GM18858 (cell line): Measurements from ENCODE around the gene NOTUM.
"Not testable (repeated sequence)": the region's sequence is repeated elsewhere in the genome, so short reads cannot be mapped to it uniquely, and the experiment has no call there.

ENCODE experiments used
- ATAC-seq: cut with Tn5 transposase; IDR thresholded peaks from one replicate; pipeline ENCODE4 v1.9.1; 2021; ENCODE audit not compliant: unreplicated experiment

Gene NOTUM

DNA sequence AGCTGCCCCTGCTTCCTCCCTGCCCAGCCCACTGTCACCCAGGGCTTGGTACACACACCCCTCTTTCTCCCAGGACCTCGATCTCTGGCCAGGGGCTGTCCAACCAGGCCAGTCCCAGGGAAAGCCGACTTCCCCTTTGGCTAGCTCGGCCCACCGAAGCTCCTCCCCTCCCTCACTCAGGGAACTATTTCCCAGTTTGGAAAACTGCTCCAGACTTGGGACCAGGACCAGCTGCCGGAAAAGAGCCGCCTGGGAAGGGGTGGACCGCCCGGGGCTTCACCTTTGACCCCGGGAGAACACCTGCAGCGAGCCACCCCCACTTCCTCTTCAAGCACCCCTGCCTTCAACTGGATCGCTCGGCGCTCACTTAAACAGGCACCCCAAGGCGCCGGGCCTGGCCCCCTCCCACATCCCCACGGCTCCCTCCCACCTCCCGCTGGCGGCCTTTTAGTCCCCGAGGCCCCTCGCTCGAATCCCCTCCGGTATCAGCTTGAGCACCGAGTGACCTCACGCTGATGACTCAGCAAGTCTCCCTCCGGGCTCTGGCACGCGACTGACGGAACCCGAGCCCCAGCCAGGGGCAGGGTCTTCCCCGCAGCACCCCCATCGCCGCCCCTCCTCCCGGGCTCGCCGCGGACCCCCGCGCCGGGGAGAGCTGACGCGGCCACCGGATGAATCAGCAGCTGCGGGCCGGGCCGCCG lies 34.4 kb downstream of the NOTUM start:
- peak; percentile 17 for ATAC-seq

DNA sequence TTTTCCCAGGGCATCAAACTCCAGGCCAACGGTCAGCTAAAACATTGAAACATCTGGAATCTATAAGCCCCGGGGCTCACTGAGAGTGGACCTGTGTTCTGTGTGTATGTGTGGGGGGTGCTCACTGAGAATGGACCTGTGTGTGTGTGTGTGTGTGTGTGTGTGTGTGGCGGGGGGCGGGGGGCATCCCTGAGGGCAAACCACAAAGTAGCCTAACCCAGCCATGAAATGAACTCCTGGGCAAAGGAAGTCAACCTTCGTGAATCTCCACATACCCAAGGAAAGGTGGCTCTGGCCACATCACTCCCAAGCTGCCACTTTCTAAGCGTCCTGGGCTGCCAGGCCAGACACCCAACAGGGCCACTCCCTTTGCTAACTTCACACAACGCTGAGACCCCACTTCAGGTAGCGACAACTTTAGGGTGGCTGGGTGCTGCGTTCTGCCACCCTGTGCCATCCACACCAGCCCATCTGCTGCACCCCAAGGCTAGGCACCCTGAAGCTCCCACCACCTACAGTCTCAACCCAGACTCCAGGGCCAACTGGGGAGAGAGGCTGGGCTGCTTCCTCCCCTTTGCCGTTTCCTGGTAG lies 35.0 kb downstream of the NOTUM start:
- ATAC-seq = no peak

GRCh38 chr17:81924557-81925532 lies 36.1 kb downstream of the NOTUM start:
- no peak for ATAC-seq

- ATAC-seq = no peak
These were observed 37.4 kb downstream of the NOTUM start for GRCh38 chr17:81923302-81924260.

- ATAC-seq = no peak
These were observed 38.3 kb downstream of the NOTUM start for GRCh38 chr17:81922566-81923301.

GRCh38 chr17:81921996-81922565 lies 38.9 kb downstream of the NOTUM start:
- ATAC-seq = no peak

DNA sequence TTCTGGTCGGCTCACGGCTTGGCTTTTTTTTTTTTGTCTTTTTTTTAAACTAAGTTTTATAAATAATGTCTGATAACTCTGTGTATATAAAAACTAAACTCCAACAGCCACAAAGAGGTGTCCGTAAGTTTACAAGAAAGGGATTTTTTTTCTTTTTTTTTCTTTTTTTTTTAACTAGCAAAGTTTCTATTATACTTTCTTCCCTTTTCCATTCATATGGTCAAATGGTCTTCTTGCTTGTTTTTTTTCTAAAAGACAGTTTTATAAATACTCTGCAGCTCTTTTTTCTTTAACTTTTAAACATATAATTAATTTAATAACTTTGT lies 39.5 kb downstream of the NOTUM start:
- ATAC-seq = no peak

DNA sequence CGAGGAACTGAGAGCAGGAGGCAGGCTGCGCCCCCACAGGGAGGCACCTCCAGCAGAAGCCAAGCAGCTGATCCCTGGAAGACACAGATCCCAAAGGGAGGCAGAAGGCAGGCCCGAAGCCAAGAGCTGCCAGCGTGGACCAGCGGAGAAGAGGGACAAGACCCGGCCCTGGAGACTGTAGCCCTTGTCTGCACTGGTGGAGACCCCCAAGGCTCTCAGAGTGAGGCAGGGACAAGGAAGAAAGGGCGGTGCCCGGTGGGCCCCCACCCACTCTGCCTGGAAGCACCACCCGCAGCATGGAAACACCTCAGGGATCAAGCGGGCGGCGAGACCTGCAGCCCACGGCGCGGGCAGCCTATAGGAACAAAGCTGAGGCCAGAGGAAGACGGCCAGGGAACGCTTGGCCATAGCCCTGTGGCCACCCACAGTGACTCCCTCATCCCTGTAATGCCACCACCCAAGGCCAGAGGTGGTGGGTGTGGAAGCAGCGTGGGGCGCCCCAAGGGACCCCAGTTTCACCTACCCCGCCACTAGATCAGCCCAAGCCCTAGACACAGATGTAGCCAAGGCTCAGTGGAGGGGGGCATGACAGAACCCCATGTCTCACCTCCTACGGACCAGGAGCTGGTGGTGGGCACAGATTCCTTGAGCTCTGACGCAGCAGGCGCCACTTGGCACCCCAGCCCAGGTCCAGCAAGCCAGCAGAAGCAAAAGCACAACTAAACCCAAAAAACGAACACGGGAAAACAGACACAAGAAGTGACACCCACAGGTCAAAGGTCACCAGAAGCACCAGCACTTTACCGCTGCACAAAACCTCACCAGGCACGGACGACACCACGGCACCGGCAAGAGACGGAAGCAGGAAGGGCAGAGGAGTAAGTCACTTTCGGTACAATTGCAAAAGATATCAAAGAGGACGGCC lies 40.1 kb downstream of the NOTUM start:
- ATAC-seq = no peak

DNA sequence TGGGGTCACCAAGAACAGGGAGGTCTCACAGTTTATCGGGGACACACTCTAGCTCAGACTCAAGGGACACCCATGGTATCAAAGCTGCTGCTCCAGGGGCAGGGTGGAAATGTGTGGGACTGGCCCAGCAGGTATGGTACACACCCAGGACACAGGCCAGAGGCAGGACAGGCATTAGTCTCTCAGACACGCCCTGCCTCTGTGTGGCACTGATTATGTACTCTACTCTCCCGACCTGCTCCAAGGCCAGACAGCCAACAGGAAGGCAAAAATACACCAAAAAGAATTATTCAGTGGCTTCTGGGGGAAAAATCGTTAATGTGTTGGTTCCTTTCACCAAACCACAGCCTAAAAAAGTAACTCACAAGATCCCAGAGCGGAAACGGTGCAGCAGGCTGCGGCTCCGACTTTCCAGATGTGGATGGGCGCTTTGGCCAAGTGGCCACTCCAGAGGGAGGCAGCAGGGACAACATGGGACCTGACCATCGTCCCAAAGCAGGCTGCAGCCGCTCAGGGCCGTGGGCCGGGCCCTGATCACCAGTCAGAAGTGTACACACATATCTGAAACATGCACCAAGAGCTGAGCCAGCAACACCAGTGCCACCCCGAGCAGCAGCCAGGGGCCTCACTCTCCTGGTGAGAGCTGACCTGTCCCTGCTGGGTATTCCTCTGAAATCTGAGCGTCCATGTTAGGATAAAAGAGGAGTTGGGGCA lies 42.0 kb downstream of the NOTUM start:
- no peak for ATAC-seq

DNA sequence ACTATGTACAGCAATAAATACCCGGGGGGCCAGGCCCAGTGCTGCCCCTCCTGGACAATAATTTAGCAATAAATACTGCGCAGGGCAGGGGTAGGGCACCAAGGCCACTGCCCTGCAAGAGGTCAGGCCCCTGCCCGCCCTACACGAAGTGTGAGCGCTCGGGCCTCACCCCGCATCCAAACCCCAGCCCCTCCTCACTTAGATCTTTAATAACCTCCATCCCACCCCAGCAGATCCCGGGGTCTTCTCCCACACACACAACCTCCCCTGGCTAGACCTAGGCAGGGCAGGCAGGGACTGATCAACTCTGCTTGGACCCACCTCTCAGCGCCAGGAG lies 42.7 kb downstream of the NOTUM start:
- not testable (repeated sequence) for ATAC-seq

DNA sequence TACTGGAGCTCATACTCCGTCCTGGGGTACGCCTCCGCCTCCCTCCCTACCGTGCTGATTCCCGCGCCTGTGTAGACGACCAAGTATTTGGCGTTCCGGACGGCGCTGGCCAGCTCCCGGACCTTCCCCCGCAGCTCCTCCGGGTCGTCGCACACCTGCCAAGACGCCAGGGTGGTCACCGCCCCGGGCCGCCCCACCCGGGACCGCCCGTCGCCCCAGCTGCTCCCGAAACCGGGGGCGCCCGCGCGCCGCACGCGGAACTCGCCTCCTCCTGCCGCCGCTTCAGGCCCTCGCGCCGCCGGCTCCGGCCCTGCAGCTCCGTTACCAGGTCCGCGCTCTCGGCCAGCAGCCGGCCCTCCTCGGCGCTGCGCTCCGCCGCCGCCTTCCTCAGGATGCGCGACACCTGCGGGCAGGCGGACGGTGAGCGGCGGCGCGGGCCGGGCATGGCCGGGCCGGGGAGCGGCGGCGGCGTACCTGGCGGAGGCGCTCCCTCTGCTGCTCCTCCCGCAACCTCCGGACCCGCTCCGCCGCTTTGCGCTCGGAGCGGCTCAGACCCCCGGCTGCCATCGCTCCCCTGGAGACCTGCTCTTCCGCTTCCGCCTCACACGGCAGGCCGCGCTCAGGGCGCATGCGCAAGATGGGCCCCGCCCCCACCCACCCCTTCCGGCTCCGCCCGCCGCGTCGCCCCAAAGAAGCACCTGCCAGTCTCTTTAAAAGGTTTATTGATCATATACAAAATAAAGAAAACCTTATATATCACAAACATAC lies 43.2 kb downstream of the NOTUM start, which contains the start of gene SIRT7:
Gene SIRT7 (minus strand): TSS at position 612 of the 768 bp plus-strand sequence. CDS start 45 bp downstream, at position 567.
- peak; percentile 61 for ATAC-seq

- ATAC-seq = no peak
These were observed 44.6 kb downstream of the NOTUM start for GRCh38 chr17:81916234-81917001.

GRCh38 chr17:81915331-81915730 lies 45.7 kb downstream of the NOTUM start:
- ATAC-seq = no peak

- no peak for ATAC-seq
These were observed 46.7 kb downstream of the NOTUM start for GRCh38 chr17:81914103-81914850.

- no peak for ATAC-seq
These were observed 47.4 kb downstream of the NOTUM start for GRCh38 chr17:81913394-81914102.
